HepG2 (cell line): ENCODE data around the gene TCFL5. TPM values are rescaled to one million over a fixed set of nuclear protein-coding genes. Genes with fewer than 3 reads are reported as not detected.

Experiments used
- DRAP1 ChIP-seq: IDR thresholded peaks from 2 replicates; pipeline ENCODE4 v1.6.1; 2016; ENCODE audit warnings: missing genetic modification reagents, missing compliant biosample characterization
- GLMP ChIP-seq: sonication (generic); formaldehyde crosslinking; IDR thresholded peaks from 2 replicates; pipeline ENCODE4 v1.9.0; 2021; ENCODE audit warnings: missing genetic modification reagents, mild to moderate bottlenecking, borderline replicate concordance
- HIVEP1 ChIP-seq: sonication (generic); formaldehyde crosslinking; IDR thresholded peaks from 2 replicates; pipeline ENCODE4 v1.4.0; 2020; ENCODE audit warnings: mild to moderate bottlenecking, missing genetic modification reagents
- HMGXB3 ChIP-seq: sonication (generic); formaldehyde crosslinking; IDR thresholded peaks from 2 replicates; pipeline ENCODE4 v1.4.0; 2020; ENCODE audit warnings: missing genetic modification reagents, borderline replicate concordance
- MIER2 ChIP-seq: IDR thresholded peaks from 2 replicates; pipeline ENCODE4 v1.6.1; 2016; ENCODE audit warnings: missing biosample characterization, missing genetic modification reagents
- MXD4 ChIP-seq: IDR thresholded peaks from 2 replicates; pipeline ENCODE4 v1.6.1; 2016; ENCODE audit warnings: mild to moderate bottlenecking, missing biosample characterization, missing genetic modification reagents
- NFRKB ChIP-seq: fragments of 450-650 bp; IDR thresholded peaks from 2 replicates; pipeline ENCODE4 v1.6.1; 2017
- RBM39 ChIP-seq: fragments of 200-400 bp; formaldehyde crosslinking; IDR thresholded peaks from one replicate; pipeline ENCODE4 v1.6.1; 2018; ENCODE audit warnings: antibody characterized with exemption, mild to moderate bottlenecking, low read depth, low read length; ENCODE audit not compliant: poor library complexity, severe bottlenecking
- SNAI1 ChIP-seq: sonication (generic); formaldehyde crosslinking; IDR thresholded peaks from 2 replicates; pipeline ENCODE4 v1.5.0; 2020; ENCODE audit warnings: mild to moderate bottlenecking, missing genetic modification reagents, borderline replicate concordance
- STAG1 ChIP-seq: sonication (generic); formaldehyde crosslinking; IDR thresholded peaks from 2 replicates; pipeline ENCODE4 v1.4.0; 2020; ENCODE audit warnings: missing genetic modification reagents
- ZBED4 ChIP-seq: sonication (generic); formaldehyde crosslinking; IDR thresholded peaks from 2 replicates; pipeline ENCODE4 v1.4.0; 2020; ENCODE audit warnings: missing genetic modification reagents, borderline replicate concordance
- ZFP62 ChIP-seq: sonication (generic); formaldehyde crosslinking; IDR thresholded peaks from 2 replicates; pipeline ENCODE4 v1.4.0; 2020; ENCODE audit warnings: missing genetic modification reagents
- ZNF138 ChIP-seq: sonication (generic); formaldehyde crosslinking; IDR thresholded peaks from 2 replicates; pipeline ENCODE4 v1.5.0; 2020; ENCODE audit warnings: mild to moderate bottlenecking, low read depth, missing genetic modification reagents
- ZNF260 ChIP-seq: sonication (generic); formaldehyde crosslinking; IDR thresholded peaks from 2 replicates; pipeline ENCODE4 v1.4.0; 2020; ENCODE audit warnings: missing genetic modification reagents, low read depth, mild to moderate bottlenecking, borderline replicate concordance
- ZNF276 ChIP-seq: sonication (generic); formaldehyde crosslinking; IDR thresholded peaks from 2 replicates; pipeline ENCODE4 v1.4.0; 2020; ENCODE audit warnings: mild to moderate bottlenecking, low read depth, missing genetic modification reagents
- ZNF614 ChIP-seq: IDR thresholded peaks from 2 replicates; pipeline ENCODE4 v1.6.1; 2018; ENCODE audit warnings: missing biosample characterization, missing genetic modification reagents, inconsistent platforms, borderline replicate concordance
- ZNF616 ChIP-seq: sonication (generic); formaldehyde crosslinking; IDR thresholded peaks from 2 replicates; pipeline ENCODE4 v1.5.0; 2020; ENCODE audit warnings: low read depth, mild to moderate bottlenecking, missing genetic modification reagents
- polyA plus RNA-seq, 8 experiments: library from polyadenylated mRNA; depleted of rRNA in 3 of 8; stranded (reverse) in 7 of 8; unstranded in 1 of 8; fragments of >200 nt; fragmentation: Illumina TruSeq in 4 of 8; extraction: Trizol in 4 of 8; gene quantifications; 2 replicates each; pipeline versions ENCODE4 v1.2.1 to v1.2.3, GENCODE V29; 2011 to 2016; ENCODE audit warnings: low read depth in 4 of 8, missing spikeins in 1 of 8, mixed read lengths in 1 of 8; ENCODE audit not compliant: insufficient read depth in 1 of 8
- total RNA-seq, 5 experiments: library from RNA; depleted of rRNA; stranded (reverse); fragments of >200 nt; fragmentation: Illumina TruSeq; extraction: Trizol; gene quantifications; 2 replicates each; pipeline ENCODE4 v1.2.3, GENCODE V29; 2016; ENCODE audit warnings: low read depth in 1 of 5

TCFL5 gene
- total and polyA plus RNA-seq, 2 of the 13 experiments (the other 11 are each of a cell fraction or from before 2014, with no cell fraction given) = 14.8 to 20.0 TPM

GRCh38 chr20:62805711-62806382 is 55.8 kb downstream of the TCFL5 start (continued):
- TF ChIP-seq STAG1 (CRISPR knock-in tag) (no peak; the same call in 1 of the 2 replicates), ZNF138 (CRISPR knock-in tag) (no peak; the same call in 1 of the 2 replicates), MXD4 (CRISPR knock-in tag) (peak; percentile 88), SNAI1 (CRISPR knock-in tag) (peak; percentile 57; the same call in 1 of the 2 replicates), HIVEP1 (CRISPR knock-in tag) (peak; percentile 76; the same call in 1 of the 2 replicates), DRAP1 (CRISPR knock-in tag) (peak; percentile 88), ZNF616 (CRISPR knock-in tag) (no peak), ZNF614 (CRISPR knock-in tag) (peak; percentile 82; the same call in 1 of the 2 replicates), ZFP62 (CRISPR knock-in tag) (no peak), RBM39 (peak; percentile 89), HMGXB3 (peak; percentile 81), ZNF276 (CRISPR knock-in tag) (peak; percentile 67; the same call in 1 of the 2 replicates), GLMP (CRISPR knock-in tag) (peak; percentile 24; the same call in 1 of the 2 replicates), ZNF260 (CRISPR knock-in tag) (no peak), MIER2 (CRISPR knock-in tag) (0 out of 2 replicates have a peak, but pooled peaks have one; percentile 9), ZBED4 (CRISPR knock-in tag) (peak; percentile 68; the same call in 1 of the 2 replicates), NFRKB (no peak)
